Hepatocyte (in vitro differentiated cells): ENCODE data around the gene SNCAIP. TPM values are rescaled to one million over a fixed set of nuclear protein-coding genes. Genes with fewer than 3 reads are reported as not detected.

ENCODE experiments used
- DNase-seq: peaks from one replicate; pipeline ENCODE4 v3.0.0-alpha.2; 2016; ENCODE audit warnings: low spot score
- H2AFZ ChIP-seq: fragments of 200-600 bp; sonication (generic); 2 replicates; pipeline ENCODE4 v1.6.0; 2016; ENCODE audit warnings: antibody characterized with exemption, mild to moderate bottlenecking
- H3K27ac ChIP-seq: fragments of 200-600 bp; sonication (generic); 2 replicates; pipeline ENCODE4 v1.5.1; 2016; ENCODE audit warnings: mild to moderate bottlenecking
- H3K27me3 ChIP-seq: fragments of 200-600 bp; sonication (generic); 2 replicates; pipeline ENCODE4 v1.6.1; 2016
- H3K36me3 ChIP-seq: fragments of 200-600 bp; sonication (generic); replicated peaks from 2 replicates; pipeline ENCODE4 v1.5.1; 2016; ENCODE audit warnings: low read depth; ENCODE audit not compliant: insufficient read depth
- H3K4me1 ChIP-seq: fragments of 200-600 bp; sonication (generic); 2 replicates; pipeline ENCODE4 v1.5.1; 2016; ENCODE audit warnings: mild to moderate bottlenecking, moderate library complexity; ENCODE audit not compliant: insufficient read depth
- H3K4me2 ChIP-seq: fragments of 200-600 bp; sonication (generic); 2 replicates; pipeline ENCODE4 v1.6.0; 2016
- H3K4me3 ChIP-seq: fragments of 200-600 bp; sonication (generic); 2 replicates; pipeline ENCODE4 v1.5.1; 2016; ENCODE audit warnings: mild to moderate bottlenecking
- H3K79me2 ChIP-seq: fragments of 200-600 bp; sonication (generic); 2 replicates; pipeline ENCODE4 v1.6.0; 2017; ENCODE audit warnings: mild to moderate bottlenecking
- H3K9me2 ChIP-seq: fragments of 200-600 bp; sonication (generic); replicated peaks from 2 replicates; pipeline ENCODE4 v1.6.0; 2017; ENCODE audit warnings: mild to moderate bottlenecking; ENCODE audit not compliant: insufficient read depth
- H3K9me3 ChIP-seq: fragments of 200-600 bp; sonication (generic); 2 replicates; pipeline ENCODE4 v1.5.1; 2016; ENCODE audit warnings: low read depth, mild to moderate bottlenecking
- H4K20me1 ChIP-seq: fragments of 200-600 bp; sonication (generic); 2 replicates; pipeline ENCODE4 v1.6.0; 2016; ENCODE audit warnings: mild to moderate bottlenecking; ENCODE audit not compliant: insufficient read depth, poor library complexity, severe bottlenecking
- CTCF ChIP-seq: fragments of 200-600 bp; sonication (generic); IDR thresholded peaks from 2 replicates; pipeline ENCODE4 v1.5.1; 2016; ENCODE audit warnings: antibody characterized with exemption, mild to moderate bottlenecking; ENCODE audit not compliant: poor library complexity
- EZH2 ChIP-seq: fragments of 200-600 bp; sonication (generic); IDR thresholded peaks from 2 replicates; pipeline ENCODE4 v1.6.1; 2016; ENCODE audit warnings: antibody characterized with exemption, mild to moderate bottlenecking, borderline replicate concordance
- EZH2phosphoT487 ChIP-seq: fragments of 200-600 bp; sonication (generic); IDR thresholded peaks from one replicate; pipeline ENCODE4 v1.6.1; 2018; ENCODE audit warnings: antibody characterized with exemption, mild to moderate bottlenecking, low read depth, moderate library complexity; ENCODE audit not compliant: unreplicated experiment, severe bottlenecking
- WGBS: methylation state at CpG from one replicate; pipeline ENCODE4 v1.1.6; 2016; ENCODE audit warnings: low lambda C conversion rate; ENCODE audit errors: missing lambda C conversion rate; 5-methylcytosine and 5-hydroxymethylcytosine counted together
- polyA plus RNA-seq: library from polyadenylated mRNA; unstranded; fragments of >200 nt; fragmentation: Nextera tagmentation; extraction: Ambion mirVana; gene quantifications from 2 replicates; pipeline ENCODE4 v1.2.1, GENCODE V29; 2016
- total RNA-seq: library from RNA; depleted of rRNA; stranded (reverse); fragments of >200 nt; gene quantifications from 2 replicates; pipeline ENCODE4 v1.2.3, GENCODE V29; 2014

Gene SNCAIP
- total and polyA plus RNA-seq, 2 experiments from 2014 or later, result 7.1 to 19.1 TPM

GRCh38 chr5:122493091-122494021, 181.3 kb downstream of the SNCAIP start:
- Histone ChIP-seq H3K9me3 (no peaks in the 10 kb centered on the region), H3K79me2 (no peaks in the 10 kb centered on the region), H3K9me2 (no peaks in the 10 kb centered on the region), H3K4me3 (no peak overlapping the region), H4K20me1 (no peaks in the 10 kb centered on the region), H3K4me2 (no peak overlapping the region), H3K27me3 (no peaks in the 10 kb centered on the region), H2AFZ (no peak overlapping the region), H3K4me1 (peaks cover 3% of the 10 kb centered on the region), H3K36me3 (no peaks in the 10 kb centered on the region), H3K27ac (no peak overlapping the region)
- peak; percentile 47 for DNase-seq
- TF ChIP-seq EZH2, result no peak
- TF ChIP-seq EZH2phosphoT487, result no peak
- 52% methylated on average over 9 of the region's 9 CpGs for WGBS

GRCh38 chr5:122494109-122494508, 182.1 kb downstream of the SNCAIP start:
- no peaks in the 10 kb centered on the region for H3K27me3 ChIP-seq
- H3K9me3 ChIP-seq, result no peaks in the 10 kb centered on the region
- H3K9me2 ChIP-seq, result no peaks in the 10 kb centered on the region
- H3K4me1 ChIP-seq, result peaks cover 3% of the 10 kb centered on the region
- no peaks in the 10 kb centered on the region for H3K36me3 ChIP-seq
- no peak overlapping the region for H3K27ac ChIP-seq
- H2AFZ ChIP-seq, result no peak overlapping the region
- 75% methylated on average over 4 of the region's 4 CpGs for WGBS
- H3K4me2 ChIP-seq, result no peak overlapping the region
- TF ChIP-seq EZH2 (no peak), CTCF (no peak), EZH2phosphoT487 (no peak)
- no peaks in the 10 kb centered on the region for H4K20me1 ChIP-seq
- H3K79me2 ChIP-seq, result no peaks in the 10 kb centered on the region
- no peak overlapping the region for H3K4me3 ChIP-seq
- no peak for DNase-seq

GRCh38 chr5:122498163-122498562, 186.1 kb downstream of the SNCAIP start:
- DNase-seq, result peak; percentile 56
- Histone ChIP-seq H3K27me3 (no peaks in the 10 kb centered on the region), H3K9me2 (no peaks in the 10 kb centered on the region), H2AFZ (no peak overlapping the region), H3K4me1 (no peaks in the 10 kb centered on the region), H3K27ac (no peak overlapping the region), H3K4me2 (no peak overlapping the region), H4K20me1 (no peaks in the 10 kb centered on the region), H3K36me3 (no peaks in the 10 kb centered on the region), H3K79me2 (no peaks in the 10 kb centered on the region), H3K4me3 (no peak overlapping the region), H3K9me3 (no peaks in the 10 kb centered on the region)
- WGBS, result 21% methylated on average over 2 of the region's 2 CpGs
- TF ChIP-seq EZH2phosphoT487 (no peak), CTCF (peak; percentile 58)

GRCh38 chr5:122499585-122499984, 187.5 kb downstream of the SNCAIP start:
- no peak for TF ChIP-seq EZH2
- TF ChIP-seq CTCF, result no peak
- no peak for TF ChIP-seq EZH2phosphoT487
- no peaks in the 10 kb centered on the region for H3K27me3 ChIP-seq
- H3K36me3 ChIP-seq, result no peaks in the 10 kb centered on the region
- H3K4me2 ChIP-seq, result no peak overlapping the region
- no peak overlapping the region for H3K27ac ChIP-seq
- H3K4me3 ChIP-seq, result no peak overlapping the region
- no peak for DNase-seq
- no peaks in the 10 kb centered on the region for H3K4me1 ChIP-seq
- H3K79me2 ChIP-seq, result no peaks in the 10 kb centered on the region
- H3K9me3 ChIP-seq, result no peaks in the 10 kb centered on the region
- H4K20me1 ChIP-seq, result no peaks in the 10 kb centered on the region
- no peaks in the 10 kb centered on the region for H3K9me2 ChIP-seq
- no peak overlapping the region for H2AFZ ChIP-seq
